ENCODE measurements around the gene CCNE1.

The CCNE1 gene

DNA sequence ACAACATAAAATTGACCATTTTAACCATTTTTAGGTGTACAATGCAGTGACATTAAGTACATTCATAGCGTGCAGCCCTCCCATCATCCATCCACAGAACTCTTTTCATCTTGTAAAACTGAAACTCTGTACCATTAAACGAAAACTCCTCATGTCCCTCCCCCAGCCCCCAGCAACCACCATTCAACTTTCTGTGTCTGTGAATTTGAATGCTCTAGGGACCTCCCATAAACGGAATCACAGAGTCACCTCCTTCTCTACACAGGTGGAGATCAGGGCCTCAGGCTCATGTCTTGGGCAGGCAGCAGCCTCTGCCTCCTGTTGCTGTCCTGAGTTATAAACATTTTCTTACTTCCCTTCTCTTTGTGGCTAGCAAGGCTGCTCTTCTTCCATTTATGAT lies 7.3 kb upstream of the CCNE1 start:
- Histone ChIP-seq H2AFZ (ENCODE audit: low read length) (no peak overlapping the region), H3K9me3 (ENCODE audit: insufficient read depth, low read depth, low read length) (no peaks in the 10 kb centered on the region), H3K9ac (ENCODE audit: low read depth, low read length, poor library complexity, severe bottlenecking) (no peak overlapping the region), H3K27me3 (ENCODE audit: insufficient read depth, low read length, poor library complexity, severe bottlenecking) (no peaks in the 10 kb centered on the region), H3K4me2 (ENCODE audit: low read depth, low read length, poor library complexity, severe bottlenecking) (no peak overlapping the region), H3K79me2 (ENCODE audit: insufficient read depth, low read length) (no peaks in the 10 kb centered on the region), H4K20me1 (ENCODE audit: insufficient read depth, low read length, poor library complexity, severe bottlenecking) (no peaks in the 10 kb centered on the region), H3K4me3 (ENCODE audit: low read length, poor library complexity, severe bottlenecking) (no peak overlapping the region), H3K9me2 (replicated peaks; ENCODE audit: low read depth, low read length) (no peaks in the 10 kb centered on the region), H3F3A (ENCODE audit: low read depth) (no peaks in the 10 kb centered on the region), H3K36me3 (ENCODE audit: insufficient read depth, low read length) (no peaks in the 10 kb centered on the region), H3K4me1 (ENCODE audit: insufficient read depth, low read length, poor library complexity, severe bottlenecking) (no peaks in the 10 kb centered on the region)
- TF ChIP-seq EZH2phosphoT487 (IDR thresholded peaks at IDR 0.05; ENCODE audit: borderline replicate concordance), result no peak
- TF ChIP-seq, protein P1, sequence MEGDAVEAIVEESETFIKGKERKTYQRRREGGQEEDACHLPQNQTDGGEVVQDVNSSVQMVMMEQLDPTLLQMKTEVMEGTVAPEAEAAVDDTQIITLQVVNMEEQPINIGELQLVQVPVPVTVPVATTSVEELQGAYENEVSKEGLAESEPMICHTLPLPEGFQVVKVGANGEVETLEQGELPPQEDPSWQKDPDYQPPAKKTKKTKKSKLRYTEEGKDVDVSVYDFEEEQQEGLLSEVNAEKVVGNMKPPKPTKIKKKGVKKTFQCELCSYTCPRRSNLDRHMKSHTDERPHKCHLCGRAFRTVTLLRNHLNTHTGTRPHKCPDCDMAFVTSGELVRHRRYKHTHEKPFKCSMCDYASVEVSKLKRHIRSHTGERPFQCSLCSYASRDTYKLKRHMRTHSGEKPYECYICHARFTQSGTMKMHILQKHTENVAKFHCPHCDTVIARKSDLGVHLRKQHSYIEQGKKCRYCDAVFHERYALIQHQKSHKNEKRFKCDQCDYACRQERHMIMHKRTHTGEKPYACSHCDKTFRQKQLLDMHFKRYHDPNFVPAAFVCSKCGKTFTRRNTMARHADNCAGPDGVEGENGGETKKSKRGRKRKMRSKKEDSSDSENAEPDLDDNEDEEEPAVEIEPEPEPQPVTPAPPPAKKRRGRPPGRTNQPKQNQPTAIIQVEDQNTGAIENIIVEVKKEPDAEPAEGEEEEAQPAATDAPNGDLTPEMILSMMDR (conservative IDR thresholded peaks at IDR 0.05; ENCODE audit: low read length), result no peak

DNA sequence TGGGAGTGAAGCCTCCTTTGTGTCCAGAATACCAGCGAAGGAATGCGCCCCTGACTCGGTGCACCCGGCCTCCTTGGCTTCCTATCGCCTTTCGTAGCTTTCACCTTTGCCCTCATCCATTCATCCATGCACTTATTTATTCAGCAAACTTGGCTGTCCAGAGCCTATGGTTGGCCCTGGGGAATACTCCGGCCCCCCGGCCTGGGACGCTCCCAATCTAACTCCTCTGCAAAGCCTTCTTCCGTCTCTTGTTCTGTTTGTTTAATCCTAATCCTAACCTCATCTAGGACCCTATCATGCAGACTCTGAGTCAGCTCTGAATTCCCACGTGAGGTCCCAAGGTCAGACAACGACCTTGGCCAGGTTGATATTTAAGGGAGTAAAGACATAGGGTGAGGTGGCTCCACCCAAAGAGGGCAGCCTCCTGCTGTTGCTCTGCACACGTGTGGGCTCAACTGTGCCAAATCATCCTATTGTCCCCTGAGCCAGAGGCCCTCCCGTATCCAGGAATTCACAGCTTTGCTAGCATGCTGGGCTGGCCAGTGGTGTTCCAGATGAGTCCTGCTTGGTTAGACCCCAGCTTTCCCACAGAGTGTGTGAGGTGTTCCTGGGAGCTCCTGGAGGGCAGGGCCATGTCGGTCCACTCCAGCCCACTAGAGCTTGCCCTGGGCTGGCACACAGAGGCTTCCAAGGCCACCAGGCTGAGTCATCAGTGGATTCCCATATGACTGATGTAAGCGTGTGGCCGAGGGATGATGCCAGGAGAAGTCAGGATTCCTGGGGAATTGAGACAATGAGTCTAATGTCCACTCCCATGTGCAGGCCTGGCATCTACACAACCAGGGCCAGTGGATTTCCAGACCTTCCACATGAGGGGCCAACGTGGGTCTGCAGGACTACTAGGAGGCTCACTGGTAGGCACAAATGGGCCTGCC lies 6.5 kb upstream of the CCNE1 start:
- H3K27me3 ChIP-seq (ENCODE audit: insufficient read depth, low read length, poor library complexity, severe bottlenecking), result no peaks in the 10 kb centered on the region
- no peaks in the 10 kb centered on the region for H4K20me1 ChIP-seq (ENCODE audit: insufficient read depth, low read length, poor library complexity, severe bottlenecking)
- no peak overlapping the region for H2AFZ ChIP-seq (ENCODE audit: low read length)
- H3F3A ChIP-seq (ENCODE audit: low read depth), result no peaks in the 10 kb centered on the region
- H3K9me3 ChIP-seq (ENCODE audit: insufficient read depth, low read depth, low read length), result no peaks in the 10 kb centered on the region
- no peak overlapping the region for H3K9ac ChIP-seq (ENCODE audit: low read depth, low read length, poor library complexity, severe bottlenecking)
- no peak for TF ChIP-seq EZH2phosphoT487 (IDR thresholded peaks at IDR 0.05; ENCODE audit: borderline replicate concordance)
- TF ChIP-seq, protein P1 (conservative IDR thresholded peaks at IDR 0.05; ENCODE audit: low read length), result no peak
- H3K36me3 ChIP-seq (ENCODE audit: insufficient read depth, low read length), result no peaks in the 10 kb centered on the region
- H3K79me2 ChIP-seq (ENCODE audit: insufficient read depth, low read length), result no peaks in the 10 kb centered on the region
- H3K4me3 ChIP-seq (ENCODE audit: low read length, poor library complexity, severe bottlenecking), result no peak overlapping the region
- peaks cover 1% of the 10 kb centered on the region for H3K4me1 ChIP-seq (ENCODE audit: insufficient read depth, low read length, poor library complexity, severe bottlenecking)
- H3K4me2 ChIP-seq (ENCODE audit: low read depth, low read length, poor library complexity, severe bottlenecking), result no peak overlapping the region
- H3K9me2 ChIP-seq (replicated peaks; ENCODE audit: low read depth, low read length), result no peaks in the 10 kb centered on the region

DNA sequence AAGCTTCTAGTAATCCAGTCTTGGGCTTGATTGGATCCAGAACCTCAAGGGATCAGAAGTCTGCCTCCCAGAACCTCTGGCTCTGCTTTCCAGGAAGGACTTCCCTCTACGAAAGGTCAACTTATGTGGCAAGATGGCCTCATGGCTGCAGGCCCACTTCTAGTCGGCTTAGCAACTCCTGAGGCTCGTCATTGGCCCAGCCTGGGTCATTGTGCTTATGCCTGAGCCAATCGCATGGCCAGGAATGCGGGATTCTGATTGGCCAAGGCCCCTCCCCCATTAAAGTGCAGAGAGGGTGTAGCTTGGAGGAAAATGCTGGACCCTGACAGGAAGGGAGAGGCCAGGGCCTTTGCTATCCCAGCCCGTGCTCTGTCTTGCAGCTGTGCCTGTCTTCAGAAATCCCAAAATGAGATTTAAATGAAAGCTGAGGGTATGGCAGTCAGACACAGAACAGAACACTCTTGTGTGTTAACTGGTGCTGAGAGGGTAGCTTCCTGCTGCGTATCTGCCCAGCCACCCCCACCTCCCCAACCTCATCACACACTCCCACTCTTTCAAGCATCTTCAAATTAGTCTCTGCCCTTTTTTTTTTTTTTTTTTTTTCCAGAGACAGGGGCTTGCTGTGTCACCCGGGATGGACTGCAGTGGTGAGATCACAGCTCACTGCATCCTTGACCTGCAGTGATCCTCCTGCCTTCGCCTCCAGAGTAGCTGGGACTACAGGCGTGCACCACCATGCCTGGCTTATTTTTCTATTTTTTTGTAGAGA lies 5.5 kb upstream of the CCNE1 start:
- Histone ChIP-seq H3K4me2 (ENCODE audit: low read depth, low read length, poor library complexity, severe bottlenecking) (no peak overlapping the region), H2AFZ (ENCODE audit: low read length) (no peak overlapping the region), H3K79me2 (ENCODE audit: insufficient read depth, low read length) (no peaks in the 10 kb centered on the region), H3K9ac (ENCODE audit: low read depth, low read length, poor library complexity, severe bottlenecking) (no peak overlapping the region), H3K9me2 (replicated peaks; ENCODE audit: low read depth, low read length) (no peaks in the 10 kb centered on the region), H3K27me3 (ENCODE audit: insufficient read depth, low read length, poor library complexity, severe bottlenecking) (no peaks in the 10 kb centered on the region), H3K4me3 (ENCODE audit: low read length, poor library complexity, severe bottlenecking) (no peak overlapping the region), H4K20me1 (ENCODE audit: insufficient read depth, low read length, poor library complexity, severe bottlenecking) (no peaks in the 10 kb centered on the region), H3K36me3 (ENCODE audit: insufficient read depth, low read length) (no peaks in the 10 kb centered on the region), H3K9me3 (ENCODE audit: insufficient read depth, low read depth, low read length) (no peaks in the 10 kb centered on the region), H3F3A (ENCODE audit: low read depth) (no peaks in the 10 kb centered on the region), H3K4me1 (ENCODE audit: insufficient read depth, low read length, poor library complexity, severe bottlenecking) (peaks cover 8% of the 10 kb centered on the region)
- TF ChIP-seq, protein P1 (conservative IDR thresholded peaks at IDR 0.05; ENCODE audit: low read length), result no peak
- no peak for TF ChIP-seq EZH2phosphoT487 (IDR thresholded peaks at IDR 0.05; ENCODE audit: borderline replicate concordance)
